Measurements from ENCODE around the gene GSG1L2. TPM values are rescaled to one million over a fixed set of nuclear protein-coding genes. Genes with fewer than 3 reads are reported as not detected.

Gene GSG1L2
- total RNA-seq, 1 experiment from 2014 or later = not detected

DNA sequence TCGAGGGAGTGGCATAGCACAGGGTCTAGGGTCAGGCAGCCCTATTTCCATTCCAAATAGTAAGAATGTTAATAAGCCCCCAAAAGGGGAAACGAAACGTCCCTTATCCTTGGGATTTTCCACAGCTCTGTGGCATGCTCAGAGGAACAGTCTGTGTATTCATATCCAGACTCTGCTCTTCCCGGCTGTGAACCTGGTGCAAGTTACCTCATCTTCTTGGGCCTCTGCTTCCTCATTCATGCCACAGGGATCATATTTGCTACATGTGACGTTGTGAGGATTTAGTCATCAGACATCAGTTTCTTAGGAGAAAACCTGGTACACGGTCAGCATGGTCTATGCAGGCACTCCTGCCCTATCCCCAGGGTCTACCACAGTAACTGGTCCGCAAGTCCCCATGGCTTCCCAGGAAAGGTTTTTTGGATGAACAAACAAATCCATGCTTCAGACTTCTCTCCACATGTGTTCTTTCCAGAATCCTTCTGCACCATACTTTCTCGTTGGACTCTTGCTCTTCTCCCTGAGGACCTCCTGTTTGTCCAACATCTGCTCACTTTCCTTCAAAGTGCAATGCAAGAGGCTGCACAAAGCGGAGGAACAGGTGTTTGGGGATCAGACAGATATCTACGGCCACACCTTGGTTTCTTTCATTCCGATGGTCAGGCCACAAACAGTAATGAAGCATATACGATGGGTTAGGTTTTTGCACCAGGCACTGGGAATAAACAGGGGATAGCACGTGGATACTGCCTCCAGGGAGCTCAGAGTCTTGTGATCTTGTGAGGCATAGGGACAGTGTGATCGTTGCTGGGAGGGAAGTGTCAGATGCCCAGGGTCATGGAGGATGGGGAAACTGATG lies 21.5 kb upstream of the GSG1L2 start:
- Histone ChIP-seq H3K4me1 (ENCODE audit: control insufficient read depth in 1 of 2, insufficient read depth in 2 of 2, low read length in 2 of 2) (no peaks in the 10 kb centered on the region), H3K79me2 (ENCODE audit: insufficient read depth, low read length) (no peaks in the 10 kb centered on the region), H3K36me3 (ENCODE audit: control insufficient read depth in 1 of 2, insufficient read depth in 2 of 2, low read length in 2 of 2) (no peaks in the 10 kb centered on the region), H2AFZ (ENCODE audit: low read depth, low read length, poor library complexity, severe bottlenecking) (no peak overlapping the region), H3K27ac (ENCODE audit: low read depth, low read length) (no peak overlapping the region), H3K9ac (ENCODE audit: low read length) (no peak overlapping the region), H3K9me2 (ENCODE audit: insufficient read depth) (no peaks in the 10 kb centered on the region), H3K27me3 (ENCODE audit: insufficient read depth, low read length) (peaks cover 2% of the 10 kb centered on the region; the same call in 1 of the 2 replicates), H3K4me3 (replicated peaks in 1 of 2; ENCODE audit: low read depth in 1 of 2, low read length in 2 of 2) (no peak overlapping the region), H3K4me2 (ENCODE audit: low read length) (no peak overlapping the region), H3K9me3 (ENCODE audit: control insufficient read depth in 1 of 2, insufficient read depth in 1 of 2, low read depth in 1 of 2, low read length in 2 of 2) (no peaks in the 10 kb centered on the region), H4K20me1 (ENCODE audit: insufficient read depth) (no peaks in the 10 kb centered on the region)
- intact Hi-C loops (cut with micrococcal nuclease) = no loop called here
- RAD21 ChIA-PET (ENCODE audit: low non-redundant PET in 1 of 2, low total read pairs in 2 of 2, uncharacterized antibody in 2 of 2, unreplicated experiment in 2 of 2) = no interaction called here
- BruUV-seq (replicated peaks) = no TSS peak
- no peak for TF ChIP-seq SRF (IDR thresholded peaks at IDR 0.05; ENCODE audit: low read depth)
- no peak for TF ChIP-seq EZH2 (IDR thresholded peaks at IDR 0.05)
- TF ChIP-seq SP1 (IDR thresholded peaks at IDR 0.05; ENCODE audit: low read depth) = no peak
- no peak for TF ChIP-seq SIN3A (IDR thresholded peaks at IDR 0.05; ENCODE audit: low read depth)
- no peak for TF ChIP-seq YY1 (IDR thresholded peaks at IDR 0.05; ENCODE audit: extremely low read depth, insufficient replicate concordance, low read depth, low read length)
- TF ChIP-seq ZNF274 (IDR thresholded peaks at IDR 0.05; ENCODE audit: low read depth, low read length) = no peak
- TF ChIP-seq POLR2A (IDR thresholded peaks at IDR 0.05; ENCODE audit: borderline replicate concordance, extremely low read depth, insufficient read depth, insufficient read length) = no peak
- TF ChIP-seq, protein P1, sequence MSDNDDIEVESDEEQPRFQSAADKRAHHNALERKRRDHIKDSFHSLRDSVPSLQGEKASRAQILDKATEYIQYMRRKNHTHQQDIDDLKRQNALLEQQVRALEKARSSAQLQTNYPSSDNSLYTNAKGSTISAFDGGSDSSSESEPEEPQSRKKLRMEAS (IDR thresholded peaks at IDR 0.05) = no peak
- no peak for TF ChIP-seq EZH2phosphoT487 (IDR thresholded peaks at IDR 0.05; ENCODE audit: borderline replicate concordance)
- CTCF ChIA-PET = no interaction called here
- ATAC-seq (no peak), DNase-seq (ENCODE audit: low read depth, low spot score) (no peak)
- POLR2A ChIA-PET = no interaction called here
